Rectal smooth muscle tissue (tissue), 1 donor: ENCODE data around the gene MSTO1.
"Not testable (repeated sequence)": the region's sequence is repeated elsewhere in the genome, so short reads cannot be mapped to it uniquely, and the experiment has no call there.

Experiments used
- H3K27ac ChIP-seq: one replicate; pipeline ENCODE4 v1.7.0; 2013; ENCODE audit warnings: low read depth, low read length, inconsistent platforms
- H3K27me3 ChIP-seq: one replicate; pipeline ENCODE4 v1.7.0; 2013; ENCODE audit warnings: low read length; ENCODE audit not compliant: control insufficient read depth, insufficient read depth
- H3K36me3 ChIP-seq: one replicate; pipeline ENCODE4 v1.7.0; 2013; ENCODE audit warnings: low read length; ENCODE audit not compliant: control insufficient read depth, insufficient read depth
- H3K4me1 ChIP-seq: one replicate; pipeline ENCODE4 v1.7.0; 2013; ENCODE audit warnings: low read length; ENCODE audit not compliant: control insufficient read depth, insufficient read depth
- H3K4me3 ChIP-seq: one replicate; pipeline ENCODE4 v1.7.0; 2013; ENCODE audit warnings: low read length
- H3K9ac ChIP-seq: one replicate; pipeline ENCODE4 v1.7.0; 2013; ENCODE audit warnings: low read length

MSTO1 gene

DNA sequence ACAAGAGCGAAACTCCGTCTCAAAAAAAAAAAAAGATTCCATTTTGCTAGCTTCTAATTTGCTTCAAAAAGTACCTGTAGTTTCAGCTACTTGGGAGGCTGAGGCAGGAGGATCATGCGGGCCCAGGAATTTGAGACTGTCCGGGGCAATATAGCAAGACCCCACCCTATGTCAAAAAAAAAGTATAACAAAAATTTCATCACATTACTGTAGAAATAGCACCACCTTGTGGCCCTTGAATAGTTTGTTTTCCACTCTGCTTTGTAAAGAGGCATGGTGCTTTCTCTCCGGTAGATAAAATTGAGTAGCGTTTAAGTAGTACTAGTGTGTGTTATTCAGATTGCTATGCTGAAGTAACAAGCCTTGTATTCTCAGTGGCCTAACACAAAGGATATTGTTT is 18.2 kb upstream of the MSTO1 start:
- Histone ChIP-seq H3K27me3 (no peaks in the 10 kb centered on the region), H3K36me3 (no peaks in the 10 kb centered on the region), H3K4me3 (no peak overlapping the region), H3K27ac (no peak overlapping the region), H3K4me1 (no peaks in the 10 kb centered on the region), H3K9ac (no peak overlapping the region)

- not testable (repeated sequence) for H3K4me3 ChIP-seq, H3K36me3 ChIP-seq, H3K27ac ChIP-seq, H3K9ac ChIP-seq, H3K27me3 ChIP-seq, H3K4me1 ChIP-seq
Measured at GRCh38 chr1:155595877-155596474, 14.0 kb upstream of the MSTO1 start.

DNA sequence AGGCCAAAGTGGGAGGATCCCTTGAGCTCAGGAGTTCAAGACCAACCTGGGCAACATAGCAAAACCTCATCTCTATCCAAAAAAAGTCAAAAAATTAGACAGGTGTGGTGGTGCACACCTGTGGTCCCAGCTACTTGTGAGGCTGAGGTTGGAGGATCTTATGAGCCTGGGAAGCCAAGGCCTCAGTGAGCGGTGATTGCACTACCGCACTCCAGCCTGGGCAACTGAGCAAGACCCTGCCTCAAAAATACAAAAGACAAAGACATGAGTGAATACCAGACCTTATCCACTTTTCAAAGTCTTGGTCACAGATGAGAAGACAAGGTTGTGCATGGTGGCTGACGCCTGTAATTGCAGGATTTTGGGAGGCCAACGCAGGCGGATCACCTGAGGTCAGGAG is 13.2 kb upstream of the MSTO1 start:
- Histone ChIP-seq H3K4me1 (no peaks in the 10 kb centered on the region), H3K4me3 (no peak overlapping the region), H3K27ac (no peak overlapping the region), H3K9ac (no peak overlapping the region), H3K27me3 (no peaks in the 10 kb centered on the region), H3K36me3 (no peaks in the 10 kb centered on the region)

DNA sequence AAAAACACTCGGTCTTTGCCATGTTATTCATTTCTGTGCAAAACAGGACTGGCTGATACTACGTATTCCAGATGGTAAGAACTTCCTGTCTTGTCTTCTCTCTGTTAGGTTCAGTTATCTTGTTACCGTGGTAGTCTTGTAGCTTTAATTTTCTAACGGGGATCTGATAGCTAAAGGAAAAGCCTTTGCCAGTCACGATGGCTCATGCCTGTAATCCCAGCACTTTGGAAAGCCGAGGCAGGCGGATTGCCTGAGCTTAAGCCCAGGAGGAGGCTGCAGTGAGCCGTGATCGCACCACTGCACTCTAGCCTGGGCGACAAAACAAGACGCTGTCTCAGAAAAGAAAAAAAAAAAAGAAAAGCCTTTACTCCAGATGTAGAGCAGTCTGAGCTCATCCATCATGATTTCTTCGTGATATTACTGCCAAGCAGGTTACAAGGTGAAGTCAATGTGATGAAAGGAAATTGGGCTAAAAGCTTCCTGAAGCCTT is 11.1 kb upstream of the MSTO1 start:
- Histone ChIP-seq H3K9ac (no peak overlapping the region), H3K4me1 (no peaks in the 10 kb centered on the region), H3K27me3 (no peaks in the 10 kb centered on the region), H3K4me3 (peak overlapping the region; percentile 6), H3K27ac (no peak overlapping the region), H3K36me3 (no peaks in the 10 kb centered on the region)

- H3K36me3 ChIP-seq, H3K27ac ChIP-seq, H3K9ac ChIP-seq, H3K27me3 ChIP-seq, H3K4me3 ChIP-seq, H3K4me1 ChIP-seq: not testable (repeated sequence)
Measured at GRCh38 chr1:155599828-155600572, 10.0 kb upstream of the MSTO1 start.

DNA sequence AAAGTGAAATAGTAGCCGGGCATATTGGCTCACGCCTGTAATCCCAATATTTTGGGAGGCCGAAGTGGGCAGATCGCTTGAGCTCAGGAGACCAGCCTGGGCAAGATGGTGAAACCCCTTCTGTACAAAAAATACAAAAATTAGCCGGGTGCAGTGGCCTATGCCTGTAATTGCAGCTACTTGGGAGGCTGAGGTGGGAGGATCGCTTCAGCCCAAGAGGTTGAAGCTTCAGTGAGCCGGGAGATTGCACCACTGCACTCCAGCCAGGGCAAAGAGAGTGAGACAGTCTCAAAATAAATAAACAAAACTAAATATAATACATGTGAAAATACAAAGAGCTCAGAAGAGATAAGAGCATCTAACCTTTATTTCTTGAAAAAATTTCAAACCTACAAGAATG is 2.3 kb upstream of the MSTO1 start:
- no peaks in the 10 kb centered on the region for H3K27me3 ChIP-seq
- H3K27ac ChIP-seq = no peak overlapping the region
- peaks cover 2% of the 10 kb centered on the region for H3K36me3 ChIP-seq
- no peaks in the 10 kb centered on the region for H3K4me1 ChIP-seq
- no peak overlapping the region for H3K4me3 ChIP-seq
- H3K9ac ChIP-seq = no peak overlapping the region

- Histone ChIP-seq H3K27me3 (no peaks in the 10 kb centered on the region), H3K27ac (no peak overlapping the region), H3K4me3 (no peak overlapping the region), H3K4me1 (no peaks in the 10 kb centered on the region), H3K36me3 (peaks cover 2% of the 10 kb centered on the region), H3K9ac (no peak overlapping the region)
Measured at GRCh38 chr1:155608888-155609225, 1.2 kb upstream of the MSTO1 start.

GRCh38 chr1:155610257-155610647 is 234 bp downstream of the MSTO1 start:
- not testable (repeated sequence) for H3K9ac ChIP-seq, H3K27ac ChIP-seq, H3K36me3 ChIP-seq, H3K27me3 ChIP-seq, H3K4me1 ChIP-seq
- peak overlapping the region; percentile 46 for H3K4me3 ChIP-seq

GRCh38 chr1:155613226-155613625 is 3.2 kb downstream of the MSTO1 start:
- not testable (repeated sequence) for H3K36me3 ChIP-seq, H3K4me1 ChIP-seq, H3K9ac ChIP-seq, H3K4me3 ChIP-seq, H3K27ac ChIP-seq, H3K27me3 ChIP-seq

GRCh38 chr1:155622191-155622590 is 12.2 kb downstream of the MSTO1 start:
- no peaks in the 10 kb centered on the region for H3K36me3 ChIP-seq
- no peak overlapping the region for H3K9ac ChIP-seq
- H3K4me3 ChIP-seq = no peak overlapping the region
- H3K27me3 ChIP-seq = no peaks in the 10 kb centered on the region
- H3K27ac ChIP-seq = no peak overlapping the region
- H3K4me1 ChIP-seq = no peaks in the 10 kb centered on the region

DNA sequence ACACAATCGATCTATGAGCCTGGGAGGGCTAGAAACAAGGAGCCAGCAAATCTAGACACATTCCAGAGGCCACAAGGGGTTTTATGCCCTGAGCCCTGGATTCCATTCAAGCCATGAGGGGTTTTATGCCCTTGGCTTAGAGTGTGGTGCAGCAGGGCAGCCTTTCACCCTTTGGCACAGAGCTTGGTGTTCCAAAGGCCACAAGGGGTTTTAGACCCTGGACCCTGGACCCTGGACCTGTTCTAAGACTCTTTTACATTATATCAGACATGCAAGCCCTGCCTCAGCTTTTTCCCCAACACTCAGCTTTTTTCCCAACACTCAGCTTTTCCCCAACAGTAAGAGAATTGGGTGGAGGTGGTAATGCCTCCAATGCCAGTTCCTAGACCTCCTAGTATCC is 13.3 kb downstream of the MSTO1 start:
- H3K36me3 ChIP-seq = no peaks in the 10 kb centered on the region
- no peaks in the 10 kb centered on the region for H3K27me3 ChIP-seq
- no peaks in the 10 kb centered on the region for H3K4me1 ChIP-seq
- H3K4me3 ChIP-seq = no peak overlapping the region
- no peak overlapping the region for H3K27ac ChIP-seq
- no peak overlapping the region for H3K9ac ChIP-seq

DNA sequence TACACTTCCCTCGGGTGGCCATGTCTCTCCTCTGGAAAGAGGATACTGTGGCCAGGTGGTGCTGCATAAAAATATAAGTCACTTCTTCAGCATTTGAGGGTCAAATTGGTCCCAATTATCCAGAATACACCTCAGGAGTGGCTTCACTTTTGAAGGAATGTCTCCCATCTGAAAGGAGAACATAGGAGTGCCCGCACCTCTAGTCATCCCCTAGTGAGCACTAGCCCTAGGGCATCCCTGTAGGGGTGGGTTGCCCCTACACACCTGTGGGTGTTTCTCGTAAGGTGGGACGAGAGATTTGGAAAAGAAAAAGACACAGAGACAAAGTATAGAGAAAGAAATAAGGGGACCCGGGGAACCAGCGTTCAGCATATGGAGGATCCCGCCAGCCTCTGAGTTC is 16.4 kb downstream of the MSTO1 start:
- not testable (repeated sequence) for H3K36me3 ChIP-seq, H3K27ac ChIP-seq, H3K9ac ChIP-seq, H3K27me3 ChIP-seq, H3K4me1 ChIP-seq, H3K4me3 ChIP-seq
